Amygdala (tissue), 56 donors: ENCODE results near the gene CHTF18.
"Not testable (repeated sequence)": the region's sequence is repeated elsewhere in the genome, so short reads cannot be mapped to it uniquely, and the experiment has no call there.

Experiments used
- DNase-seq, 56 donors: peaks; one replicate each; lab custom pipeline; 2025; lab: John Stamatoyannopoulos, UW

Gene CHTF18

GRCh38 chr16:772959-773358 is 15.5 kb upstream of the CHTF18 start:
- no peak for DNase-seq

- DNase-seq = no peak
Measured at GRCh38 chr16:774086-775001, 14.1 kb upstream of the CHTF18 start.

GRCh38 chr16:775236-775796 is 13.1 kb upstream of the CHTF18 start:
- DNase-seq = no peak

- not testable (repeated sequence) for DNase-seq
Measured at GRCh38 chr16:776298-776697, 12.1 kb upstream of the CHTF18 start.

GRCh38 chr16:776824-777223 is 11.6 kb upstream of the CHTF18 start:
- DNase-seq = no peak

- no peak for DNase-seq
Measured at GRCh38 chr16:777826-778225, 10.6 kb upstream of the CHTF18 start.

GRCh38 chr16:778447-778846 is 10.0 kb upstream of the CHTF18 start:
- no peak for DNase-seq

GRCh38 chr16:778909-779527 is 9.4 kb upstream of the CHTF18 start:
- DNase-seq = no peak

- no peak for DNase-seq
Measured at GRCh38 chr16:779561-779960, 8.9 kb upstream of the CHTF18 start.

GRCh38 chr16:780296-780695 is 8.1 kb upstream of the CHTF18 start:
- no peak for DNase-seq

GRCh38 chr16:781346-782010 is 6.9 kb upstream of the CHTF18 start:
- DNase-seq = no peak

GRCh38 chr16:782258-782657 is 6.2 kb upstream of the CHTF18 start:
- no peak for DNase-seq

GRCh38 chr16:782766-783403 is 5.5 kb upstream of the CHTF18 start:
- peak in 2 of 56 donors; percentile 35 to 70 for DNase-seq

GRCh38 chr16:783404-784161 is 4.8 kb upstream of the CHTF18 start:
- no peak for DNase-seq

GRCh38 chr16:784431-784830 is 4.0 kb upstream of the CHTF18 start:
- DNase-seq = no peak

GRCh38 chr16:785563-786535 is 2.6 kb upstream of the CHTF18 start:
- DNase-seq = peak in 34 of 56 donors; percentile 1 to 72 (median 20)

- DNase-seq = no peak
Measured at GRCh38 chr16:787321-787966, 976 bp upstream of the CHTF18 start.

- peak in 2 of 56 donors; percentile 36 to 51 for DNase-seq
Measured at GRCh38 chr16:787978-788398, 432 bp upstream of the CHTF18 start, which contains the start of gene RPUSD1. RPUSD1 (minus strand) TSS chr16:788381; CDS start chr16:787737, 644 bp downstream.
